Hematopoietic multipotent progenitor cell treated with erythropoietin and hydrocortisone succinate and interleukin-3 and kit ligand, for 15 days (in vitro differentiated cells): ENCODE results near the gene SH3BP1.
"Not testable (repeated sequence)": the region's sequence is repeated elsewhere in the genome, so short reads cannot be mapped to it uniquely, and the experiment has no call there.

Experiments
- DNase-seq: peaks from one replicate; pipeline ENCODE4 v3.0.0-alpha.2; 2015; ENCODE audit warnings: low spot score

The SH3BP1 gene

DNA sequence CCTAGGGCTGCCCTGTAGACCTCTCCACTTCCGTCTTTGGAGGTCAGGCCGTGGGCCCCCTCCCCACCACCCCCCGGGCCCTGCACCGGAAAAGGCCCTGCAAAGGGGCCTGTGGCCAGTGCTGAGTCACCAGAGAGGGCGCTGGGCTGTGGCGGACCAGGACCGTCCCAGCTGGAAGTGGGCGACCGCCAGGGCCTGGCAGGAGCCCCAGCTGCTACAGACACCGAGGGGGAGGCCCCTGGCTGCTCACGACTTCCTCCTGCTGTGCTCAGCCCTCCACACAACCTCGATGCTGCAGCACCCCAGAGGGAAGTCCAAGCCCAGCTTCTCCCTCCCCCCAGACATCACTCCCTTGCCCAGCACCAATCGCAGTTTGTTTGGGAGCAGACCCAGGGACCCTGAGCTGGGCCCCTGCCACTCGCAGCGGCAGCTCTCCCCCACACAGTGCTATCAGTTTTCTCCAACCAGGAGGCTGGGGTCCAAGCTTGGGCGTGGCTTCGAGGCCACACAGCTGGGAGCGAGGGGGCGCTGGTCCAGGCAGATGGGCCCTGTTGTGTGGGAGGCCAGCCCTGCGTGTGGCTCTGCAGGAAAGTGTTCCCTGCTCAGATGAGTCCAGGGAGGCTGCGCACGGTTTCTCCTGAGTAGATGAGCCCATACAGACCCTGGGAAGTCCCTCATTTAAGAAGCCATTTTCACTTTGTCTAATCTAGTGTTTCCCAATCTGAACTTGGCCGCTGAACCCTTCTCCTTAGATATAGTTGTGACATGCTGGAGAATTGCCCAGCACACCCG, 5.6 kb upstream of the SH3BP1 start:
- no peak for DNase-seq

DNA sequence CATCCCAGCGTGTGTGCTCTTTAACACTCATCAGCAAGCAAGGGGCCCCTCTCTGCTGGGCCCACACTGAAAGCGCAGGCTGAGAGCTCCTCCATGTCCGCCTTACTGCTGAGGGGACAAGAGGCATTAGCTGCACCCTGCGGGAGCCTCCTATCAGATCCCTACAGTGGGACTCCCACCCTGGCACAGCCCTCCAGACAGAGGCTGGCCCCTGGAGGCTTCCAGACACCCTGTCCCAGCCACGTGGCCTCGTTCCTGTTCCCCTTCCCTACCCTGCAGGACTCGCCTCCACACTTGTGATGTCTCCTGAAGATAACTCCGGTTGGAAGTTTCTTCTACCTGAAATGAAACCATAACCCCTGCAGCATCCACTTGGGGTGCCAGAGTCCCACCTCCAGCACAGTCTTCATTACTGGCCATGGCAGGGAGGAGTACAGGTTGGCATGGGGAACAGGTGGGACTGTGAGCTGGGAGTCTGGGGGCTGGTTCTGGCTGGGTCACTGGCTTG, 5.0 kb upstream of the SH3BP1 start:
- no peak for DNase-seq

DNA sequence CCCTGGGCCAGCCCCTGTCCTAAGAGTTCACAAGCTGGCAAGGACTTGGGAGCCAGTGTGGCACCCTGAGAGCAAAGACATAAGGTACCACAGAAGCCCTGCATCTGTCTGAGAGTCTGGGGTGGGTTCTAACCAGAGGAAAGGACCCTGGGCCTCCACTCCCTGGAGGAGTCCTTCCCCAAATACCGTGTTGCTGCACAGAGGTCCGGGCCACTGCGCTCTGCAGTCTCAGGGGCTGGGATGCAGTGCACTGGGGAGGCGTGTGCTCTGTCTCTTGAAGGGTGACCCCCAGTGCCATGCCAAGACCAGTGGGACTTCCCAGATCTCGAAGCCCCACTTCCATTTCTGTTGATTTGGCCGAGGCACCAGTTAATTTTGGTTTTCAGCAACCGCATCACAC, 4.3 kb upstream of the SH3BP1 start:
- no peak for DNase-seq

DNA sequence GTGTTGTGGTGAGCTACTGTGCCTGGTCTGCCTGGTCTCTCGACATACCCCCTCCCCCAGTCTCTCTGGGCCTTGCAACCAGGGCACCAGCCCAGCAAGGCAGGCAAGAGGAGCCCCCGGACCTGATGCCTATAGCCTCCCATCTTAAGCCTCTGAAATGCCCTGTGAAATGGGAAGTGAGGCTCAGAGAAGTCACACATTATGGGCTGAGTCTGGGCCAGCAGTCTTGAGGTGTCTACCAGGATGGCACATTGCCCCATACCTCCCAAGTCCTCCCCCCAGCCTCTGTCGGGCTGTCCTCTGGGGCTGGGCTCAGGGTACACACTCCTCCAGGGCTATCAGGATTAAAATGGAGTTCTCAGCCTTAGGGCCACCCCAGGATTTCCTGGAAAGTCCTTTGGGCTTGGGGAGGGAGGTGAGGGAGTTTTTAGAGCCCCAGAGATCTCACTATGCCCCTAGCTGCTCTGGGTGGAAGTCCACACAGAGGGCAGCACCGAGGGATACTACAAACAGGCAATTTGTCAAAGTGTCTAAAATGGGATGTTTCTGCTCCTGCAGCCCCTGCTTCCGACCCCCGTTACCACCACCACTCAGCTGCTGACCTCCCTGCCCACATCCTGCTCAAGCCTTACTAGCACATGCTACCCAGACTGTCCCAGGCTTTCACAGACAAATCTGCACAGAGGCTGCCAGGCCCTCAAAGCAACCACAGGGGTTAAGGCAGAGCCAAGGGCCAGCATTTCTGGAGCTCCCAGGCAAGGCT, 3.1 kb upstream of the SH3BP1 start:
- DNase-seq = no peak

DNA sequence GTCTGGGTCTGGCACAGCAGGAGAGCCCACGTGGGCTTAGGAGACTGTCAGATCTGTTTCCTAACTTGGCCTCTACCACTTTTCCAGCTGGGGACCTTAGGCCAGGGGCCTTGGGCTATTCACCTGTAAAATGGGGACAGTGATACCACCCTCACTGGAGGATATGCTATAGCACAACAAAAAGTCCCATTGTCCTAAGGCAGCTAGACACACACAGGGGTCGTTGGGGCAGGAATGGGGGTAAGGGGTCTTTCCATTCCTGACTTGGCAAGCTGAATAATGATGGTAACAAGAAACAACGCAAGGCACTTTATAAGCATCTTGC, 2.6 kb upstream of the SH3BP1 start:
- no peak for DNase-seq

DNA sequence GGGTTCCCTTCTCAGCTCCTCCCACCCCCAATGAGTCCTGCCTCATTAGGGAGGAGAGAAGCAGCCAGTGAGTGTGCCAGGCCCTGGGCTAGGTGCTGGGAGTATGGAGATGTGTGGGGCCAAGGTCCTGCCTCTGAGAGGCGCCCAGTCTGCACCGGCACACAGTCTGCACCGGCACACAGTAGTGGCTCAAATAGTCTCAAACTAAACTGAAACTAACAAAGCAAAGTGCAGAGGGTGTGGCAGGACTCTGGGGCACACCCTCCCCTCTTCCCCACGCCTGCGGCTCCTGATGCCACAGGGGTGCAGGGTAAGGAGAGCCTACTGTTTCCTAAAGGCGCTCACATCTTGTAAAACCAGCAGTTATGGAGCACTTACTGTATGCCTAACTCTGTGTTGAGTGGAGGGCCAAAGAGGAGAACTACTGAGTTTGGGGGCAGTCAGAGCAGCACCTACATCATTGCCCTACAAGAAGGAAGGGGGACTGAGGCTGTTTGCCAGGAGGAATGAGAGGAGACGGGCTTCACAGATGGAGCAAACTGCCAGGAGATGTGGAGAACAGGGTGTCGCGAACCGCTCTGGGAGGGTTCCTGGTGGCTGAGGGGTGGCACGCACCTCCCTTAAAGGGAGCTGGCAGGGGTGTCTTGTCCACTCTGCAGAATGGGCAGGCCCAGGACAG, 939 bp upstream of the SH3BP1 start:
- DNase-seq = peak; percentile 53

DNA sequence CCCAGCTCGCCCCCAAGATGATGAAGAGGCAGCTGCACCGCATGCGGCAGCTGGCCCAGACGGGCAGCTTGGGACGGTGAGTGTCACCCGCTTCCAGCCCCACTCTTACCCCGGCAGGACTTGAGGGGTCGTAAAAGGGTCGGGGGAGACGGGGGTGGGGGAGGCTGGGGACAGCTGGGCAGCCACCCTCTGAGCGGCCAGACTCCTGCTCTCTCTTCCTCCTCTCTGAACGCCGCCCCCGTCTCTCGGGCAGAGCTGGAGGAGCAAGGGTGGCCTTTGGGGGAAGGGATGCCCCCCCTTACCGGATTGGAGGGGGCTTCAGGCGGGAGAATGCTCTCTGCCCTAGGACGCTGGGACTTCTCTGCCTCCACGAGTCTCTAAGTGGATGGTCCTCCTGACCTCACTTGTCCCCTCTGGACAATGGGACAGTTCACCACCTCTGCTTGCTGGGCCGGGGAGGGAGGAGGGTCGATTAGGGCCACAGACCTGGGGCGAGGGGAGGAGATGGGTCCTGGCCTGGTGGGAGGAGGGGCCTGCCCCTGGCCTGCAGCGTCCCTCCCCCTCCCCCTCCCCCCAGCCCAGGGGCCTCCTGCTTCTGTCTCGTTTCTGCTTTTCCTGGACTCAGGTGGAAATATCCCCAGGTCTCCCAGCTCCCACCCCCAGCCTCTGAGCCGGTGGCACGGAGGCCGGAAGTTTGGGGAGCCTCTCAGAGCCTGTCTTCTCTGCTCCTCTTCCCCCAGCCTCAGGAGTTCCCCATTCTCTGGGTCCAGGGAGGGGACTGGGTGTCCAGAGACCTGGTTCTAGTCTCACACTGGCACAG, 512 bp downstream of the SH3BP1 start:
- DNase-seq = no peak

DNA sequence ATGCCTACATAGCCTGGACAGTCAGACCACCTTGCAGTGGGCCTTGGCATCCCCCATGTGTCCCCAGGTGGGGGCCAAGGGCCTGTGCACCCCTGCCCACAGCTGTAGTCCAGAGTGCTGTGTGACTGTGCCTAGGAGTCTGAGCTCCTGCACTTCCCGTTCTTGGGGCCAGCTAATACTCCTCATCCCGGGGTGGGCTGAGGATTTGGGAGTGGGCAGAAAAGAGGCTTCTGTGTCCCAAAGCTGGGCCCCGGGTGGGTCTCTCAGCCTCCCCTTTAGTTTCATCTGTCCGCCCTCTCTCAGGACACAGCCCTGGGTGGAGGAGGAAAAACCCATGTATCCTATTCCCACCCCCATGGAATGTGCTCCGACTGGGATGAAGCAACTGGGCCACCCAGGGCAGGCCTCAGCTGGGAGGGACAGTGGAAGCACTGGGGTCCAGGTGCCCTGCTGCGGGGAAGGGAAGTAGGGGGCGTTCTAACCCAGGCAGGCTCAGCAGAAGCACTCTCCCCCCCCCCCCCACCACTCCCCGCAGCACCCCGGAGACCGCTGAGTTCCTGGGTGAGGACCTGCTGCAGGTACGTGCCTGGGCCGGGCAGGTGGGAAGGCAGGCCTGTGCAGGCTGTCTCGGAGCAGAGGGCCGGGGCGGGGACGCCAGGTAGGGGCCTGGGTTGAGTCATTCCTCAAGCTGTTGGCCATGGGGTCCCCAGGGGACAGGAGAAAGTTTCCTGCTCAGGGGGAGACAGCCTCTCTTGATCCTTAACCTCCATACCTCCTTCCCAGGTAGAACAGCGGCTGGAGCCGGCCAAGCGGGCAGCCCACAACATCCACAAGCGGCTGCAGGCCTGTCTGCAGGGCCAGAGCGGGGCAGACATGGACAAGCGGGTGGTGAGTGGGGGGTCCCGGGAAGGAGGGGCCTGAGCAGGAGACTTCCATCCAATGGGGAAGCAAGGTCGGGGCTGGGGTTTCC, 1.4 kb downstream of the SH3BP1 start:
- no peak for DNase-seq

DNA sequence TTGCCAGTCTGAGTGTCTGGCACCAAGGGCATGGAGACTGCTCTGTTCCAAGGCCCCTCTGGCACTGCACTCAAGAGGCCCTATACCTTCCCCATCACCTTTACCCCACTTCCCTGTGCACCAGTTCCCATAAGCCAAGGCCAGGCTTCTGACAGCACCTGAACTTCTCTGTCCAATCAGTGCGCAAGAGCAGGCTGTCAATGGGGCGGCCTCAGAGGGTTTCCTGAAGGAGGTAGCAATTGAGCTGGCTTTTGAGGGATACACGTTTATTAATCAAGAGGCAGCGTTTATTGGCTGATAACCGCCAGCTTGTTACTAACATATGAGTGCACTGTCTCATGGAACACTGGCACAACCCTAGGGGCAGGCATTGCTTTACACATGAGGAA, 2.1 kb downstream of the SH3BP1 start:
- DNase-seq = no peak

DNA sequence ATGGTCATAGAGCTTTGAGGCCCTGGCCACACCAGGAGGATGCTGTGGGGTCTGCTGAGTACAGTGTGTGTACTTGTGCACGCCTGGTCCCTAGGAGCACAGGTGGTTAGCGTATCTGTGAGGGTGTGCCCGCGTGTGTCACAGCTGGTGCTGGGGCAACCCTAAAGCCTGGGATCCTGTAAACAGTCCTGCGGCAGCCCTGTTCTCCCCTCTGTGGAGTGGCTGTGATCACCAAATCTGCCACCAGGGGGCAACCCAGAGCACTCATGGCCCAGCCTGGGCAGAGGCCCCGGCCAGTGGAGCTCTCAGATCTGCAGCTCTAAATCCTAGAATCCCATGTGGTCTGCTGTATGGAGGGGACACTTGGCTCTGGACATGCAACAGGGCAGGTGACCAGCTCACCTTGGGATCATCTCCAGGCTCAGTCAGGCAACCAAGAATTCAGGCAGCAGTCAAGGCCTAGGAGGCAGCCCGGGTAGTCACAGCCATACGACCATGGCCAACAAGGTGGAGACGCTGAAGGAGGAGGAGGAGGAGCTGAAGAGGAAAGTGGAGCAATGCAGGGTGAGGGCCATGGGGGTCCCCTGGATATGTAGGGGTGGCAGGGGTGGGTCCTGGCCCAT, 3.9 kb downstream of the SH3BP1 start:
- DNase-seq = peak; percentile 82

DNA sequence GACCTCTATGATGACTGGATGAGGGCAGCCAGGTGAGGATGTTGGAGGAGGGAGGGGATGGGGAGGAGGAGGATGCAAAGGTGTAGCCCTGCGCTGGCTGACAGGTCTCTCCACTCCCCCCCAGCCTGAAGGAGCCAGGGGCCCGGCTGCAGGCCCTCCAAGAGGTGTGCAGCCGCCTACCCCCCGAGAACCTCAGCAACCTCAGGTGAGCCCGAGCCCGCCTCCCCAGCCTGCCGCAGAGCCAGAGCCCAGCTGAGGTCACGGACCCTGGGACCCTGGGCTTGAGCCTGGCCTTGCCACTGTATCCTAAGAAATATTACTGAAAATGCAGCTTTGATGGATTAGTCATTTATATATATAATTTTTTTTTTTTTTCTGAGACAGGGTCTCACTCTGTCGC, 7.8 kb downstream of the SH3BP1 start:
- no peak for DNase-seq

DNA sequence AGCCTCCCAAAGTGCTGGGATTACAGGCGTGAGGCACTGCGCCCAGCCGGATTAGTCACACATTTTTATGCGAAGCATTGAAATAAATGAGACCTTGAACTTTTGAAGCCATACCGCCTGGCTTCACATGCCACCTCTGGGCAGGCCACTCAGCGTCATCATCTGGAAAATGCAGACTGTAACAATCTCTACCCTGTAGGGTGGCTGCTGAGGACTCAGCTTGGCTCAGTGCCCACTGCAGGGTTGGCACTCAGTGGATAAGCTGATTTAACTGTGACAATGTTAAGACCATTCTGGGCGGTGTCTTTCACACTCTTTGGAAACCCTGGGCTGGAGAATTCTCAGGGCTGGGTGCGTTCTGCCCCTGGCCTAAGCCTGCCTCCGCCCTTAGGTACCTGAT, 8.5 kb downstream of the SH3BP1 start:
- peak; percentile 80 for DNase-seq

DNA sequence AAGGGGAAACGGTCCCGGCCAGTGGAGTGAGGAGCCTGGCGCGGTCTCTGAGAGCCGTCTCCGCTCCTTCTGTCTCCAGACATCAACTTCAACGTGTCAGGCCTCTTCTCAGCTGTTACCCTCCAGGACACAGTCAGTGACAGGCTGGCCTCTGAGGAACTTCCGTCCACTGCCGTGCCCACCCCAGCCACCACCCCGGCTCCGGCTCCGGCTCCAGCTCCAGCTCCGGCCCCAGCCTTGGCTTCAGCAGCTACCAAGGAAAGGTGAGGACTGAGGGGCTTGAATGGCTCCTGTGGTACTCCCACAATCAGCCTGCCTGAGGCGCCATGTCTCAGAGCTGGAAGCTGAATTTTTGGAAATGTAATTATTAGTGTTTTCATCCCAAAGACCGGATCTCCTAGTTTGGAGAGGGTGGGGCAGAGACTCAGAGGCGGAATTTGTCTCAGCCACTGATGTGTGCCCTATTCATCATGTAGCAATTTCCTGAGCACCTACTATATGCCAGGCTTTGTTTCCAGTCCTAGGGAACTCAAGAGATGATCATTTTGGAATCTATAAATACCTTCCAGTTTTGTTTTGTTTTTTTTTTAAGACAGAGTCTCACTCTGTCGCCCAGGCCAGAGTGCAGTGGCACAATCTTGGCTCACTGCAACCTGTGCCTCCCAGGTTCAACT, 11.1 kb downstream of the SH3BP1 start:
- no peak for DNase-seq

DNA sequence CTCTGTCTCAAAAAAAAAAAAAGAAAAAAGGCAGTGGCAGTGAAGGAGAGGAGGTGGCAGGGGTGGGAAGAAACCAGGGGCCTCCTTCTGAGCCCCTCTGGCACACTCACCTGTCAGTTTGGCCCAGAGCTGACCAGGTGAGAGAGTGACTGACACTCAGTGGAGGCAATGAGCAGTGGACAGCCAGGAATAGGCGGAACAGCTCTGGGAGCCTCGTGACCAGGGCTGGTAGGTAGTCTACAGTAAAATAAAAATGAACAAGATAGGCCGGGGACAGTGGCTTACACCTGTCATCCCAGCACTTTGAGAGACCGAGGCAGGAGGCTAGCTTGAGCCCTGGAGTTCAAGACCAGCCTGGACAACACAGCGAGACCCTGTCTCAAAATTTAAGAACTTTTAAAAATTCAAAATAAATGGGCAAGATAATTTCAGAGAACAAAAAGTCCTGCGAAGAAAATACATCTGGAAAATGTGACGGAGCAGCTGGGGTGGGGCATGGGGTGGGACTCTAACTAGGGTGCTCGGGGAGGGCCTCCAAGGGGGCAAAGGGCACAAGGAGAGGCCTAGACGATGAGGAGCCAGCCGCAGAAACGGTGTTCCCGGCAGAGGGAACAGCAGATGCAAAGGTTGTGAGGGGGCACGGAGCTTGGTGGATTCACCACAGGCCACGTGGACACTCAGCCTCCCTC, 15.2 kb downstream of the SH3BP1 start:
- no peak for DNase-seq

DNA sequence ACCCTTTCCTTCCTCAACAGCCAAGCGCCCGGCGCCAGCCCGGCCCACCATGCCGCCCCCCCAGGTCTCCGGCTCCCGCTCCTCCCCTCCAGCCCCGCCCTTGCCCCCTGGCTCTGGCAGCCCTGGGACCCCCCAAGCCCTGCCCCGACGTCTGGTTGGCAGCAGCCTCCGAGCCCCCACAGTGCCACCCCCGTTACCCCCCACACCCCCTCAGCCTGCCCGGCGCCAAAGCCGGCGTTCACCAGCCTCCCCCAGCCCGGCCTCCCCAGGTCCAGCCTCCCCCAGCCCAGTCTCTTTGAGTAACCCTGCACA, 15.7 kb downstream of the SH3BP1 start:
- no peak for DNase-seq

DNA sequence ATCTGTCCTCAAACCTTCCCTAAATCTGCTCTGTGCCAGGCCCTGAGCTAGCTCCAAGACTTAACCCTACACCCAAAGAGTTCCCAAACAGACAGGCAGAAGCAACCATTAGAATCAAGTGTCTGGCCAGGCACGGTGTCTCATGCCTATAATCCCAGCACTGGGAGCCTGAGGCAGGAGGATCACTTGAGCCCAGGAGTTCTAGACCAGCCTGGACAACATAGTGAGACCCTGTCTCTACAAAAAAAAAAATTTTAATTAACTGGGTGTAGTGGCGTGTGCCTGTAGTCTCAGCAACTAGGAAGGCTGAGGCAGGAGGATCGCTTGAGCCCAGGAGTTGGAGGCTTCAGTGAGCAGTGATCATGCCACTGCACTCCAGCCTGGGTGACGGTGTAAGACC, 17.1 kb downstream of the SH3BP1 start:
- DNase-seq = not testable (repeated sequence)

DNA sequence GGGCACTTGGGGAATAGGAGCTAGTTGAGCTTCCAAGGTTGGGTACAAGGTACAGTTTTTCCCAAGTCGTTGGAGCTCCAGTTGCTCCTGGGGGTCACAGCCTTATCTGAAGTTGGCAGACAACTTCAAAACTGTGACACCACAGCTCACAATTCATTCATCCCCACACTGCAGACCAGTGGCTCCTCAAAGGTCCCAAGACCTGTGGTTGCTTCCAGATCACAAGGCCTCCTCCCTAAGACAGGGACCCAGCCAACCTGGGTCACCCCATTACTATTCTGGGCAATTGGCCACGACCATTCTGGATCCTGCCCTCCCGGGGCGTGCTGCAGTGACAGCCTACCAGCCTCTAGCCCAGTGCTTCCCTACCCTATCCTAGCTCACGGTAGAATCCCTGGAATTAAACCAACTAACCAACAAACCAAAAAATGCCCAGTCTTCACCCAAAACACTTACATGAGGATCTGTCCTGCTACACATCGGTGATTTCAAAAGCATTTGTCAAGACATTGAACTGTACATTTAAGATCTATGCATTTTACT, 18.2 kb downstream of the SH3BP1 start:
- no peak for DNase-seq

DNA sequence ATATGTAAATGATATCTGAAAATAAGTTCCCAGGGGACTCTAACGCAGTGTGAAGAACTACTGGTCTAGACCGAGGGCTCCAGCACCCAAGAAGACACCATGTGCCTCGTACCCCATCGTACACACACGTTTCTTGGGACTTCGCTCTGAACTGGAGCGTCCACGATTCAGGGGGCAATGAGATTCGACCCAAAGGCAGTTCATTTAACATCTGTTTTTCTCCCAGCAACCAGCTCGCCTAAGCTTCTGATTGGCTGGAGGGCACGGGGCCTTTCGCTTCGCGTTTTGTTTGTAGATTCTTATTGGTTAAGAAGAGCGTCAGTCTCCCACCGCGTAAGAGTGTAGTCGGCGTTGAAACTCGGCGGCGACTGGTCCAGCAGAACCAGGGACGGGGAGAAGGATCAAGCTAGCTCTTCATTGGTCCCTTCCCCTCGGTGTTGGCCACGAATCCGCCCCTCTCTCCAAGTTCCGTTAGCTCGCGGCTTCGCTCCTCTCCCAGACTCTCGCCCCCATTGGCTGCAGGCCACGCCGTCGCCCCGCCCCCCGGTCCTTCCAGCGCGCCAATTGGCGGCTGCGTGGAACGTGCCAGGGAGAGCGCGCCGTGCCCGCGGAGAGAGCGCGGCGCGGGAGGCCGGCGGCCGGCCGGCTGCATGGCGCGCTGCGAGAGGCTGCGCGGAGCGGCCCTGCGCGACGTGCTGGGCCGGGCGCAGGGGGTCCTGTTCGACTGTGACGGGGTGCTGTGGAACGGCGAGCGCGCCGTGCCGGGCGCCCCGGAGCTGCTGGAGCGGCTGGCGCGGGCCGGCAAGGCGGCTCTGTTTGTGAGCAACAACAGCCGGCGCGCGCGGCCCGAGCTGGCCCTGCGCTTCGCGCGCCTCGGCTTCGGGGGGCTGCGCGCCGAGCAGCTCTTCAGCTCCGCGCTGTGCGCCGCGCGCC, 18.9 kb downstream of the SH3BP1 start, which contains the start of gene PDXP:
Gene PDXP (plus strand): TSS at position 591 of the 933 bp plus-strand sequence. CDS start 60 bp downstream, at position 651.
- peak; percentile 98 for DNase-seq
